ENCODE measurements around the gene VEZF1. TPM values are rescaled to one million over a fixed set of nuclear protein-coding genes. Genes with fewer than 3 reads are reported as not detected.

The VEZF1 gene
- polyA plus RNA-seq, 2 of the 4 experiments (the other 2 are of a cell fraction), result 50.3 to 57.7 TPM

GRCh38 chr17:58006924-58007780 lies 19.1 kb upstream of the VEZF1 start, which contains the start of gene SRSF1:
TSS of gene SRSF1 (minus strand) at chr17:58007246. CDS start at chr17:58007137, 109 bp downstream.
- Histone ChIP-seq H3K4me2 (peak within 1 kb of the TSS; percentile 89), H3K4me3 (peak within 1 kb of the TSS; percentile 71), H3K4me1 (peaks cover 39% of the 10 kb centered on the region), H3K27ac (peak within 1 kb of the TSS; percentile 95 to 97), H3K9me3 (no peaks in the 10 kb centered on the region)
- peak; percentile 98 to 99 for DNase-seq (ENCODE audit: low read depth in 1 of 2, low spot score in 1 of 2)
- peak; percentile 89 to 92 for ATAC-seq
- ChIA-PET POLR2A (interaction anchor here (0.6 to 3.9 kb wide), 28 partner anchors 11 to 1208 kb away, joined by 3 to 86 read pairs (median 5); partner anchors contain the start of genes CUEDC1, DYNLL2, MRPS23 and VEZF1), CTCF (interaction anchor here (0.7 to 26.3 kb wide), 10 partner anchors 9 to 978 kb away, joined by 3 to 1377 read pairs (median 6); partner anchors contain the start of gene MRPS23)
- FAIRE-seq, result peak; percentile 73
- under 1% methylated on average over 85 of the region's 86 CpGs for WGBS (ENCODE audit: missing lambda C conversion rate)
- TF ChIP-seq EHMT2 (IDR thresholded peaks at IDR 0.05; ENCODE audit: low read depth), result no peak
- TF ChIP-seq TFCP2L1 (CRISPR knock-in tag; IDR thresholded peaks at IDR 0.05), result peak; percentile 56
- TF ChIP-seq POLR2AphosphoS2 (conservative IDR thresholded peaks at IDR 0.05; ENCODE audit: low read length), result no peak
- peak; percentile 89 to 97 for TF ChIP-seq JUN (IDR thresholded peaks at IDR 0.05)
- peak; percentile 98 for TF ChIP-seq POLR2A (IDR thresholded peaks at IDR 0.05; ENCODE audit: low read length)
- TF ChIP-seq GATA3 (IDR thresholded peaks at IDR 0.05; ENCODE audit: borderline replicate concordance), result peak; percentile 8; the same call in 1 of the 2 replicates
- peak; percentile 26; the same call in 1 of the 2 replicates for TF ChIP-seq TP53 (CRISPR knock-in tag; IDR thresholded peaks at IDR 0.05)
- TF ChIP-seq CBX8 (IDR thresholded peaks at IDR 0.05), result no peak
- 0 out of 2 replicates have a peak, but pooled peaks have one; percentile 27 for TF ChIP-seq BHLHE40 (IDR thresholded peaks at IDR 0.05; ENCODE audit: low read depth, low read length)
- TF ChIP-seq ATOH8 (CRISPR knock-in tag; IDR thresholded peaks at IDR 0.05; ENCODE audit: low read depth), result peak; percentile 54
- peak; percentile 97 for TF ChIP-seq PHF8 (IDR thresholded peaks at IDR 0.05; ENCODE audit: borderline replicate concordance, low read depth)
- TF ChIP-seq CTCF (IDR thresholded peaks at IDR 0.05), result no peak
- no peak for TF ChIP-seq ZC3H11A (IDR thresholded peaks at IDR 0.05)
- 0 out of 2 replicates have a peak, but pooled peaks have one; percentile 1 for TF ChIP-seq NFE2L2 (conservative IDR thresholded peaks at IDR 0.05; ENCODE audit: low read length)
- peak; percentile 95 for TF ChIP-seq MYC (IDR thresholded peaks at IDR 0.05; ENCODE audit: borderline replicate concordance, low read length)
- peak; percentile 99 for TF ChIP-seq E2F6 (IDR thresholded peaks at IDR 0.05; ENCODE audit: borderline replicate concordance, low read depth)
- TF ChIP-seq KDM5A (IDR thresholded peaks at IDR 0.05), result no peak
- peak; percentile 16; the same call in 1 of the 2 replicates for TF ChIP-seq HOXB5 (CRISPR knock-in tag; IDR thresholded peaks at IDR 0.05)
- TF ChIP-seq PBX3 (IDR thresholded peaks at IDR 0.05), result peak; percentile 86
- TF ChIP-seq MAZ (IDR thresholded peaks at IDR 0.05; ENCODE audit: borderline replicate concordance, low read depth, low read length), result peak; percentile 54; the same call in 1 of the 2 replicates
- TF ChIP-seq HMGXB4 (CRISPR knock-in tag; IDR thresholded peaks at IDR 0.05; ENCODE audit: borderline replicate concordance), result peak; percentile 74; the same call in 1 of the 2 replicates
- 0 out of 2 replicates have a peak, but pooled peaks have one; percentile 10 for TF ChIP-seq RARB (CRISPR knock-in tag; IDR thresholded peaks at IDR 0.05)
- peak; percentile 18; the same call in 1 of the 2 replicates for TF ChIP-seq REST (IDR thresholded peaks at IDR 0.05)
- peak; percentile 66 for TF ChIP-seq CHD2 (IDR thresholded peaks at IDR 0.05; ENCODE audit: low read length, partially characterized antibody)
- TF ChIP-seq FOSL2 (IDR thresholded peaks at IDR 0.05), result no peak
- peak; percentile 31 for TF ChIP-seq FOSL2 (CRISPR knock-in tag; IDR thresholded peaks at IDR 0.05)
- TF ChIP-seq BCL3 (IDR thresholded peaks at IDR 0.05), result peak; percentile 67; the same call in 2 of the 3 replicates

All from A549 (cell line).